Uterus (tissue), 2 donors: ENCODE data around the gene ADAM33.
A peak's percentile ranks its signal among the peaks of the same experiment; 100 is the strongest.

ENCODE experiments used
- CTCF ChIP-seq, 4 experiments: fragments of 200-600 bp in 2 of 4; fragments of 450-650 bp in 2 of 4; sonication (generic) in 2 of 4; IDR thresholded peaks; one replicate each; pipeline ENCODE4 v1.5.1; 2016 to 2019; ENCODE audit warnings: antibody characterized with exemption in 4 of 4, mild to moderate bottlenecking in 2 of 4, moderate library complexity in 1 of 4
- POLR2A ChIP-seq, 2 donors: fragments of 450-650 bp; IDR thresholded peaks; one replicate each; pipeline ENCODE4 v1.6.1; 2016; ENCODE audit warnings: antibody characterized with exemption in 2 of 2, mild to moderate bottlenecking in 1 of 2, moderate library complexity in 1 of 2

GRCh38 chr20:3727401-3728021 lies 45.7 kb upstream of the ADAM33 start:
- peak in 1 of 4 experiments; percentile 16 for TF ChIP-seq CTCF (IDR thresholded peaks at IDR 0.05)
- TF ChIP-seq POLR2A (IDR thresholded peaks at IDR 0.05) = peak; percentile 16
